ENCODE measurements around the gene NNMT.
A peak's percentile ranks its signal among the peaks of the same experiment; 100 is the strongest.

The NNMT gene

GRCh38 chr11:114262681-114263512, 33.3 kb upstream of the NNMT start:
- Histone ChIP-seq H3K9ac (ENCODE audit: low read length) (no peak overlapping the region), H3K79me2 (ENCODE audit: insufficient read depth, low read length) (no peaks in the 10 kb centered on the region), H3K4me3 (ENCODE audit: low read depth, low read length, poor library complexity, severe bottlenecking) (no peak overlapping the region), H3K9me2 (ENCODE audit: low read depth, low read length) (no peaks in the 10 kb centered on the region), H2AFZ (ENCODE audit: low read length) (no peak overlapping the region), H3K27me3 (ENCODE audit: insufficient read depth, low read length) (no peaks in the 10 kb centered on the region), H3K27ac (ENCODE audit: low read depth, low read length, poor library complexity, severe bottlenecking) (no peak overlapping the region), H4K20me1 (ENCODE audit: insufficient read depth, low read length) (no peaks in the 10 kb centered on the region), H3K4me2 (ENCODE audit: low read length) (no peak overlapping the region), H3K36me3 (ENCODE audit: insufficient read depth, low read length) (no peaks in the 10 kb centered on the region), H3K4me1 (ENCODE audit: insufficient read depth, low read length, severe bottlenecking) (peaks cover 10% of the 10 kb centered on the region), H3F3A (ENCODE audit: insufficient read depth, low read length) (no peaks in the 10 kb centered on the region), H3K9me3 (ENCODE audit: low read length) (no peaks in the 10 kb centered on the region)
- TF ChIP-seq EZH2 (IDR thresholded peaks at IDR 0.05; ENCODE audit: borderline replicate concordance, low read length) (no peak), CTCF (IDR thresholded peaks at IDR 0.05; ENCODE audit: low read length) (peak; percentile 45; the same call in 1 of the 2 replicates)

GRCh38 chr11:114263513-114264170, 32.6 kb upstream of the NNMT start:
- Histone ChIP-seq H3K27ac (ENCODE audit: low read depth, low read length, poor library complexity, severe bottlenecking) (no peak overlapping the region), H3F3A (ENCODE audit: insufficient read depth, low read length) (no peaks in the 10 kb centered on the region), H3K9me2 (ENCODE audit: low read depth, low read length) (no peaks in the 10 kb centered on the region), H3K4me1 (ENCODE audit: insufficient read depth, low read length, severe bottlenecking) (peaks cover 5% of the 10 kb centered on the region), H3K4me3 (ENCODE audit: low read depth, low read length, poor library complexity, severe bottlenecking) (no peak overlapping the region), H4K20me1 (ENCODE audit: insufficient read depth, low read length) (no peaks in the 10 kb centered on the region), H3K36me3 (ENCODE audit: insufficient read depth, low read length) (no peaks in the 10 kb centered on the region), H2AFZ (ENCODE audit: low read length) (no peak overlapping the region), H3K9me3 (ENCODE audit: low read length) (no peaks in the 10 kb centered on the region), H3K4me2 (ENCODE audit: low read length) (no peak overlapping the region), H3K9ac (ENCODE audit: low read length) (no peak overlapping the region), H3K79me2 (ENCODE audit: insufficient read depth, low read length) (no peaks in the 10 kb centered on the region), H3K27me3 (ENCODE audit: insufficient read depth, low read length) (no peaks in the 10 kb centered on the region)
- TF ChIP-seq CTCF (IDR thresholded peaks at IDR 0.05; ENCODE audit: low read length) (no peak), EZH2 (IDR thresholded peaks at IDR 0.05; ENCODE audit: borderline replicate concordance, low read length) (no peak)

GRCh38 chr11:114264381-114264780, 31.8 kb upstream of the NNMT start:
- H3K9ac ChIP-seq (ENCODE audit: low read length) = no peak overlapping the region
- H3K4me1 ChIP-seq (ENCODE audit: insufficient read depth, low read length, severe bottlenecking) = no peaks in the 10 kb centered on the region
- no peaks in the 10 kb centered on the region for H3K27me3 ChIP-seq (ENCODE audit: insufficient read depth, low read length)
- no peak overlapping the region for H3K4me3 ChIP-seq (ENCODE audit: low read depth, low read length, poor library complexity, severe bottlenecking)
- H3K4me2 ChIP-seq (ENCODE audit: low read length) = no peak overlapping the region
- no peaks in the 10 kb centered on the region for H4K20me1 ChIP-seq (ENCODE audit: insufficient read depth, low read length)
- no peaks in the 10 kb centered on the region for H3K9me2 ChIP-seq (ENCODE audit: low read depth, low read length)
- no peak overlapping the region for H3K27ac ChIP-seq (ENCODE audit: low read depth, low read length, poor library complexity, severe bottlenecking)
- no peaks in the 10 kb centered on the region for H3F3A ChIP-seq (ENCODE audit: insufficient read depth, low read length)
- H3K79me2 ChIP-seq (ENCODE audit: insufficient read depth, low read length) = no peaks in the 10 kb centered on the region
- H3K9me3 ChIP-seq (ENCODE audit: low read length) = no peaks in the 10 kb centered on the region
- H2AFZ ChIP-seq (ENCODE audit: low read length) = no peak overlapping the region
- H3K36me3 ChIP-seq (ENCODE audit: insufficient read depth, low read length) = no peaks in the 10 kb centered on the region
- no peak for TF ChIP-seq EZH2 (IDR thresholded peaks at IDR 0.05; ENCODE audit: borderline replicate concordance, low read length)
- TF ChIP-seq CTCF (IDR thresholded peaks at IDR 0.05; ENCODE audit: low read length) = no peak
